GM12872 (cell line): ENCODE data around the gene SPRYD3.

Experiments used
- CTCF ChIP-seq: IDR thresholded peaks from 3 replicates; pipeline ENCODE4 v1.5.1; 2011; ENCODE audit warnings: low read depth, mild to moderate bottlenecking, low read length, moderate library complexity; ENCODE audit not compliant: insufficient read depth

The SPRYD3 gene

DNA sequence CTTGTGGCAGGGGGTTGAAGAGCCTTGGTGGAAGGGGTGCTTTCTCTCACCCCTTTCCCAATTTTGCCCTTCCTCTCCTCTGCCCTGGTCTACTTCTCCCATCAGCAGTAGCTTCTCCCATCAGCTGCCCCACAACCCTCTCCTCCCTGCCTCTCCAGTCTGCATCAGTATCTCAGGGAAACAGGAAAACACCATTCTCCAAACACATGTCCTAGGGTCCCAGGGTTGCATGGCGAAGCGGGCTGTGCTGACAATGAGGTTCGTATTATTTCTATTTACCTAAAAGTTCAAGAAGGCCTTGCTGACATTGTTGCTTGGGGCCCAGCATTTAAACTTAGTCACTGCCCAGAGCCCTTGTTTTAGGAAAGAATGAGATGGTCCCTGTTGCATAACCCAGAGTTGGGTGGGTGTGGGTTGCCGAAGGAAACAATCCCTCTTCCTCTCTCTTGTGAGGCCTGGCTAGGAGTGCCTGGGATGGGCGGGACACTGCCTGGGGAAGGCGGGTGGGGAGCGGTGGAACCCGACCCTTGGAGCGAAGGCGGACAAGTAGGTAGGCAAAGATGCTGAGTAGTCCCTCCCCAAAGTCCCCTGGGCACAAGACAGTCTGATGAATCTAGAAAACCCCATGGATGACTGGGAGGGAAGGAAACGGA, 17.0 kb upstream of the SPRYD3 start:
- TF ChIP-seq CTCF = no peak

GRCh38 chr12:53094394-53094787, 15.2 kb upstream of the SPRYD3 start:
- TF ChIP-seq CTCF = no peak

DNA sequence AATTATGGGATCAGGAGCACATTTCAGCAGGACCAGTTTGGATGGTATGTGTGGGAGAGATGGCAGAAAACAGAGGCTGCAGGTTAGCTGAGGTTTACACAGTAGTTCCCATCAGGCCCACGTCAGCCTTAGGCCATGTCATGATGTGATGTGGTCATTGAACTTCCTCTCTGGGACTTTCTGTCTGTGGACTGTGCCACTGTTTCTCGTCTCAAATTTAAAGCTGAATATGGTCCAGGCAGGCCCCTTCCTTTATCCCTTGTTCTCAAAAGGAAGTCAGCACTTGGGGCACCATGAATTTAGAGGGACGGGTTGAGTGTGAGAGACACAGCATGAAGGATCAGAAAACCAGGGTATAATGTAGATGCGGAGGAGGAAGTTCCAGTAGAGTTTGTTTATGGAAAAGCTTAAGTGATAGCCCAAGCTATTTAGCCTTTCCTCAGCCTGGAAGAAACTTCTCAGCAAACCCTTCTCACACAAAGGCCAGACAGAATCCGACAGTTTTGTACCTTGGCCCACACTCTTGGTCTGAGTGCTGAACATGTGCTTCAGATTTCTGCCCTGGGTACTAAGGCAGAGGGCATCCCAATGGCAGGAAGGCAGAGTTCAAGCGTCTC, 14.7 kb upstream of the SPRYD3 start:
- no peak for TF ChIP-seq CTCF

- no peak for TF ChIP-seq CTCF
Measured at GRCh38 chr12:53091756-53092155, 12.6 kb upstream of the SPRYD3 start.

DNA sequence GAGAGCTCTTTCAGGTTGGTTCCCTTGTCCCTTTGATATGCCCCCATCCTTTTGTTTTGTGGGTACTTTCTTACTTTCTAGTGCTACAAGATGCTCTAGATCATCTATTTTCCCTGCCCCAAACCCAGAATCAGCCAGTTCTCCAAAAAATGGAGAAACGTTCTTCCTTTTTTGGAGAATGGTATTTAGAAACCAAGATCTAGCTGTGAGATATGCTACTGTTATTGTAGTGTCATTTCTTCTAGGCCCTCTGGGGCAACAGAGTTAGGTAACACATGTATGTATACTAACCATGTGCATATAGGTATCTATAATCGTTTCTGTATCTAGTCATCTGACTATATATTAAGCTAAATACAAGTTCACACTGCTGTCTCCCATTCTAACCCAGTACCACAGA, 11.4 kb upstream of the SPRYD3 start:
- no peak for TF ChIP-seq CTCF

DNA sequence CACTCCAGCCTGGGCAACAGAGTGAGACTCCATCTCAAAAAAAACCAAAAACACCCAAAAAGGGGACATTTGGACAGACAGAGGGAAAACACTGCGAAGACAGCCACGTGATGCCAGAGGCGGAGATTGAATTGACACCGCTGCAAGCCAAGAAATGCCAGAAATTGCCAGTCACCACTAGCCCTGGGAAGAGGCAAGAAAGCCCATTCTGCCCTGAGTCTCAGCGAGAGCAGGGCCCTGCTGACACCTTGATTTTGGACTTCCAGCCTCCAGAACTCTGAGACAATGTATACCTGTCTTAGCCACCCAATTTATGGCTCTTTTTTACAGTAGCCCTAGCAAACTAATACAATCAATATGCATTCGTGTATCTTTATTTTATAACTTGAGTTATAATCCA, 10.9 kb upstream of the SPRYD3 start:
- TF ChIP-seq CTCF = no peak

DNA sequence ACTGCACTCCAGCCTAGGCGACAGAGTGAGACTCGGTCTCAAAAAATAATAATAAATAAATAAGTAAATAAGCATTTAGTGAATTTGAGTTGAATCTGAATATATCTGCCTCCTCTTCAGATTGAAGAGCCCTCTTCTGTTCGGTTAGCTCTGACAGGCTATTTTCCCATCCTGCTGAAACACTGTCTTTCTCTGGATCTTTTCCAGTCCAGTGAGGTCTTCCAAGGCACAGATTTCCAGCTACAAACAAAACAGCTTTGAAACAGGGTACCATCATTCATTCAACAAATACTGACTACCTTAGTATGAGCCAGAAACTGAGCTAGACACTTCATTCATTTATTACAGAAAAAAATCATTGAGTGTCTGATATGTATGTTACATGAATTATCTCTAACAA, 7.2 kb upstream of the SPRYD3 start:
- TF ChIP-seq CTCF = no peak
